Forelimb muscle (tissue), 1 donor: ENCODE data around the gene MYH9. TPM values are rescaled to one million over a fixed set of nuclear protein-coding genes. Genes with fewer than 3 reads are reported as not detected.

Source experiments
- DNase-seq: peaks from one replicate; pipeline ENCODE4 v3.0.0-alpha.2; 2013; ENCODE audit warnings: low read depth
- polyA plus RNA-seq: library from polyadenylated mRNA; unstranded; fragments of 120-200 nt; gene quantifications from one replicate; pipeline ENCODE4 v1.2.1, GENCODE V29; 2013; ENCODE audit not compliant: insufficient read length

MYH9 gene
- polyA plus RNA-seq, 1 donor = 83.0 TPM

- no peak for DNase-seq
These were observed 72.4 kb downstream of the MYH9 start for GRCh38 chr22:36315325-36315724.

- no peak for DNase-seq
These were observed 76.2 kb downstream of the MYH9 start for GRCh38 chr22:36311386-36312085.

DNA sequence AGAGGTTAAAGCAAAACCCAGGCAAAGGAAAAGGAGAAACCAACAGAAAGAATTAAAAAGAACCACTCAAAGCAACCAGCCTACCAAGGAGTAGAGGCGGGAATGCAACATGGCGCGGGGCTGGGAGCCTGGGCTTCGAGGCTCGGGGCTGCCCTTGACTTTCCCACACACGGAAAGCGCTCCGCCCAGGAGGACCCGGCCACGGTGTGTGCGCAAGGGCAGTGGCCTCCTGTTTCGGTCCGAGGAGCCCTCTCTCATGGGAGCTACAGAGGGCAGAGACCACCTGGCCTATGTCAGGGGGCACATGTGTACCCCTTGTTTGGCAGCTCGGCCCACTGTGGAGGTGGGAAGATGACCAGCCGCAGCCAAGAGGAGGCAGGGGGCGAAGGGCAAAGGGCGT, 78.9 kb downstream of the MYH9 start:
- DNase-seq = no peak

- no peak for DNase-seq
These were observed 81.5 kb downstream of the MYH9 start for GRCh38 chr22:36306227-36306626.

GRCh38 chr22:36305813-36306212, 82.0 kb downstream of the MYH9 start:
- DNase-seq = no peak

- DNase-seq = no peak
These were observed 83.3 kb downstream of the MYH9 start for GRCh38 chr22:36304429-36304828.

GRCh38 chr22:36303874-36304273, 83.9 kb downstream of the MYH9 start:
- DNase-seq = no peak

- DNase-seq = no peak
These were observed 84.7 kb downstream of the MYH9 start for GRCh38 chr22:36303115-36303467.

DNA sequence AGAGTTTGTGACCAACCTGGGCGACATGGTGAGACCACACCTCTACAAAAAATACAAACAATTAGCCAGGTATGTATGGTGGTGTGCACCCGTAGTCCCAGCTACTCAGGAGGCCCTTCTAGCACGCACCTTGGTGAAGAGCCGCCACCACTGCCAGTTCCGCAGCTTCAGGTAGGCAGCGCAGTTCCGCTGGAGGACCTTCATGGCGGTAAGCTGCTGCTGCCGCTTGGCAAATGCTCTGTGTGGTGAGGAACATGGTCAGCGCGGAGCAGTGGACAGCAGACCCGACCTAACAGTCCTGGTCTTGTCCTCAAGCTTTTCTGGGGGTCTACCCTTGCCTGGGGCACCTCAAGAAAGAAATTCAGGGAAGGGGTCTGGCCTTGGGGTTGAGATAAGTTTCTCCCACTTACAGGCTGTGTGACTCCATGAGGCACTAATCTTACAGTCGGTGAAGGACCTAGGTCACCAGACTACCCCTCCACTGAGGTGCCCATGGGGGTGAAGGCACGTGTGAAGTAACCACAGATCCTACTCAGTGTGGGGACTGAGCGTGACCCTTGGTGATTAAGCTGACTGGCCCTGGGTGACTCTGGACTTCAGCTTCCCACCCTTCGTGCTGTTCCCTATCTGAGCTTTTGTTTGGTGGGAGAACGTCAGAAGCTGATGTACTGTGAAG, 85.2 kb downstream of the MYH9 start:
- DNase-seq = no peak

- DNase-seq = no peak
These were observed 85.9 kb downstream of the MYH9 start for GRCh38 chr22:36301851-36302250.

GRCh38 chr22:36301384-36301828, 86.4 kb downstream of the MYH9 start:
- no peak for DNase-seq

GRCh38 chr22:36300396-36301212, 87.2 kb downstream of the MYH9 start:
- DNase-seq = no peak

GRCh38 chr22:36299911-36300310, 87.9 kb downstream of the MYH9 start:
- DNase-seq = no peak

DNA sequence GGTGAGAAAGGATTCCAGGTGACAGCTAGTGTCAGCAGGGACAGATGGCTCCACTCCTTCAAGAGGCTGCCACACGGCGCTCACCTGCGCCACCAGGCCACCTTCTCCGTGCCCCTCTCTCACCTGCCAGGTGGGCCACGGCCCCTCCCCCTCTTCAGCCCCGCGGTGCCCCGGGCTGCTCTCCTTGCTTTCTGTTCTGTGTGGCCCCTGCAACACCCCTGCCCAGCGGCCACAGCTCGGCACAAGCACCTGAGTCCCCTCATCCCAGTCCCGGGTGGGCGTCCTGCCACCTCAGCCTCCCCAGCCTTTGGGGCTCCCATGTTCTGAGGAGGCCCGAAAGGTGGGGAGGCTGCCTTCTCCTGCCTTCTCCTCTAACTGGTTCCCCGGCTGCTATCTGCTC, 88.5 kb downstream of the MYH9 start:
- no peak for DNase-seq

DNA sequence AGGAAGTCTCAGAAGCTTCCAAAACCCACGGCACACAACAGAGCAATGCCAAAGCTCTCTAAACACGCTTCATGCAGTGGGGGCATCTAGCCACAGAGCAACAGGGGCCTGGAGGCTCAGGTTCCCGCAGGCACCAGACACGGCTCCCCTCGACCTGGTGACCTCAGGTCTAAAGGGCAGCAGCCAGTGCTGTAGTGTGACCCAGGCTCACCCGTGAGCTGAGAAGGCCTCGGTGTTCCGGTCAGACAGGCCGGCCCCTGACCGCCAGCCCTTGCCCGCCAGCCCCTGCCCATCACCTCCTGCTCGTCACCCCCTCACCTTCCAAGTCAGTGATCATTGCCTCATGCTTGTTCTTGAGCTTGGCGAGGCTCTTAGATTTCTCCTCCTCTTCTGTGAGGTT, 89.2 kb downstream of the MYH9 start:
- DNase-seq = no peak

DNA sequence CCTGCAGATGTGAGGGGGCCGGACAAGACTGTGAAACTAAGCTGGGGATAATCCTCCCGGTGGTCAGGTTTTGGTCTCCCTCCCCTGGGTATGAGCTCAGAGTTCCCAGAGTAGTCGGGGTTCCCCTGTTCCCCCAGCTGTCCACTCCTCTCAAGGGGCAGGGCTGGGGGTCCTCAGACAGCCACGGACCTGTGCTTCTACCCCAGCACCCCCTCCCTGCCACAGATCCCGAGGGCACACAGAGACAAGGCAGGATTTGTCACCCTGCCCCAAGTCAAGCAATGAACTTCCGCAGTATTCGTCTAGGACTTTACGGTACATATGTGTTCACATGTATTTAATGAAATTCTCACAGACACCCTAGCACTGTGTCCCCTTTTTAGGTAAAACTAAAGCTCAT, 89.6 kb downstream of the MYH9 start:
- DNase-seq = no peak

DNA sequence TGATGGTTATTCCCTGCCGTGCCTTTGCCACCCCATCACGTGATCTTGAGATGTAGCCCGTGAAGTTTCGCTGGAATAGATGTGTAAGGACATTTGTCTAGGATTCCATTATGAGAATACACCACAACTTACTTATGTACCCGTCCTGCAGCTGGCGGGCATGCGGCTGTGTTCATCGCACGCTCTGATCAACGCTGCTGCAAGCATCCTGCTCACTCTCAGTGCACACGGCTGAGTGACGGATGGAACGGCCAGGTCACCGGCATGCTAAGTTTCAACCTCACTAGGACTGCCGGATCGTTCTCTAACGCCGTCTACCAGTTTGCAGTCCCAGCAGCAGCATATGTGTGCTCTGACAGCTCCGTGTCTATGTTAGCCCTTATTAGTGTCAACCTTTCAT, 90.2 kb downstream of the MYH9 start:
- DNase-seq = no peak

GRCh38 chr22:36296690-36297089, 91.1 kb downstream of the MYH9 start:
- no peak for DNase-seq

GRCh38 chr22:36295247-36295646, 92.5 kb downstream of the MYH9 start:
- DNase-seq = no peak

- no peak for DNase-seq
These were observed 93.0 kb downstream of the MYH9 start for GRCh38 chr22:36294801-36295200.

DNA sequence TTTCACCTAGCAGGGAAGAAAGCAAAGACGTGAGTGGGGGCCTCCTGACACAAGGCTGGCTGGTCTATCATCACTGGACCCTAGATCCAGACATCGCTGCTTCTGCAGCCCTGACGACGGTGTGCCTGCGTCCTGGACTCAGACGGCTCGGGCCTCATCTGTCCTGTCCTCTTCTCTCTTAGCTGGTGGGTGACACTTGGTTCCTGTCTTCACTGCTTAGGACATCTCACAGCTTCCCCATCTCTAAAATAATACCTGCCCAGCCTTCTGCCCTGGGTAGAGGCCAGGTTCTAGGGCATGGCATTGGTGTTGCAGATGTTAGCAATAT, 93.5 kb downstream of the MYH9 start:
- no peak for DNase-seq

- no peak for DNase-seq
These were observed 94.0 kb downstream of the MYH9 start for GRCh38 chr22:36293606-36294292.
